GM21717 (cell line): ENCODE measurements around the gene CARM1.
A peak's percentile ranks its signal among the peaks of the same experiment; 100 is the strongest.
"Not testable (repeated sequence)": the region's sequence is repeated elsewhere in the genome, so short reads cannot be mapped to it uniquely, and the experiment has no call there.

Experiments used
- ATAC-seq: cut with Tn5 transposase; IDR thresholded peaks from one replicate; pipeline ENCODE4 v1.9.1; 2021; ENCODE audit warnings: mild to moderate bottlenecking, moderate library complexity; ENCODE audit not compliant: unreplicated experiment

Gene CARM1

GRCh38 chr19:10870955-10871603, at the start of gene CARM1:
Gene CARM1 (plus strand): TSS chr19:10871553. CDS start chr19:10871703, 150 bp downstream.
- ATAC-seq, result peak; percentile 62

- no peak for ATAC-seq
These were observed 47.7 kb upstream of the CARM1 start for GRCh38 chr19:10823690-10824089.

GRCh38 chr19:10826231-10826630, 45.1 kb upstream of the CARM1 start:
- no peak for ATAC-seq

- ATAC-seq, result no peak
These were observed 44.5 kb upstream of the CARM1 start for GRCh38 chr19:10826846-10827245.

GRCh38 chr19:10828981-10829821, 42.2 kb upstream of the CARM1 start:
- no peak for ATAC-seq

GRCh38 chr19:10829967-10830366, 41.4 kb upstream of the CARM1 start:
- no peak for ATAC-seq

GRCh38 chr19:10830370-10830769, 41.0 kb upstream of the CARM1 start:
- no peak for ATAC-seq

- no peak for ATAC-seq
These were observed 40.2 kb upstream of the CARM1 start for GRCh38 chr19:10830931-10831779.

- no peak for ATAC-seq
These were observed 39.1 kb upstream of the CARM1 start for GRCh38 chr19:10831987-10832938.

- ATAC-seq, result no peak
These were observed 38.4 kb upstream of the CARM1 start for GRCh38 chr19:10832939-10833296.

GRCh38 chr19:10835089-10835753, 36.1 kb upstream of the CARM1 start:
- no peak for ATAC-seq

GRCh38 chr19:10835754-10836478, 35.4 kb upstream of the CARM1 start, which contains the start of gene TMED1:
Gene TMED1 (minus strand): TSS chr19:10836212. CDS start chr19:10836191, 21 bp downstream.
- ATAC-seq, result peak; percentile 66

- ATAC-seq, result no peak
These were observed 34.6 kb upstream of the CARM1 start for GRCh38 chr19:10836479-10837330.

GRCh38 chr19:10837649-10838048, 33.7 kb upstream of the CARM1 start:
- ATAC-seq, result not testable (repeated sequence)

- ATAC-seq, result no peak
These were observed 33.0 kb upstream of the CARM1 start for GRCh38 chr19:10838377-10838776.

GRCh38 chr19:10839114-10840050, 32.0 kb upstream of the CARM1 start:
- ATAC-seq, result no peak

- no peak for ATAC-seq
These were observed 28.6 kb upstream of the CARM1 start for GRCh38 chr19:10842788-10843187.
